HG02885 (cell line): ENCODE measurements around the gene DUOX1.

Experiments used
- ATAC-seq: cut with Tn5 transposase; IDR thresholded peaks from one replicate; pipeline ENCODE4 v1.9.1; 2021; ENCODE audit warnings: mild to moderate bottlenecking; ENCODE audit not compliant: unreplicated experiment, poor library complexity

The DUOX1 gene

GRCh38 chr15:45105586-45105985 is 24.2 kb upstream of the DUOX1 start:
- no peak for ATAC-seq

DNA sequence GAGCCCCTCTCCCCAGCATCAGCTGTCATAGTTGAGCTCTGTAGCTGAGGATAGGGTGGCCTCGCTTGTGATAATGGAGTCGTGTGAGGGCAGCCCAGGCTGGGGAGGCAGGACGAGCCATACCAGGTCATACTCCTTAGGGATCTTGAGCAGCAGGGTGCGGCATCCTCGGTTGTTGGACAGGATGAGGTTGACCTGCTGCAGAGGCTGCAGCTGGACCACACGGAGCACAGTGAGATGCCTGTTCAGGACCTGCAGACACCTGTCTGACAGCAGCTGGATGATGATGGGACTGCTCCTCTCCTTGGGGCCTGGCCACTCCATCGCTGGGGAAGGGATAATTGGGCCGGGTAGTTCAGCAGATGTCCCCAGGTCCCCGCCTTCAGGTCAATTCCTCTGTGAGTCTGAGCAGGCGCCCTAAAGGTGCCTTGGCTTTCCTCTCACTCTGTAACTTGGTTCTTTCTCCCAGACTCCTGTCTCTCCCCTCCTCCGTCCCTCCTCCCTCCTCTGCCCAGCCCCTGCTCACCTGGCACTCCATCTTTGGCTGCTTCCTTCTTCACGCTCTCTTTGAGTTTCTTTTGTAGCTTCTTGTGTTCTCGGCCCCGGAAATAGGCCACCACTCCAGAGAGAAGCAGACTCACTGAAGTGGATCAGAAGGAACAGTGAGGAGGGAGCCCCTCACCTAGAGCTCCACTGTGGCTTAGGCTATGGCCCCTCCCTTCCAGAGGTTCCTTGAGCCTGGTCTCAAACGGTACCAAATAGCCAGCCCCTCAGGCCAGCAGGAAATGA is 23.6 kb upstream of the DUOX1 start:
- ATAC-seq = no peak

- ATAC-seq = no peak
These were observed 21.7 kb upstream of the DUOX1 start for GRCh38 chr15:45107941-45108630.

DNA sequence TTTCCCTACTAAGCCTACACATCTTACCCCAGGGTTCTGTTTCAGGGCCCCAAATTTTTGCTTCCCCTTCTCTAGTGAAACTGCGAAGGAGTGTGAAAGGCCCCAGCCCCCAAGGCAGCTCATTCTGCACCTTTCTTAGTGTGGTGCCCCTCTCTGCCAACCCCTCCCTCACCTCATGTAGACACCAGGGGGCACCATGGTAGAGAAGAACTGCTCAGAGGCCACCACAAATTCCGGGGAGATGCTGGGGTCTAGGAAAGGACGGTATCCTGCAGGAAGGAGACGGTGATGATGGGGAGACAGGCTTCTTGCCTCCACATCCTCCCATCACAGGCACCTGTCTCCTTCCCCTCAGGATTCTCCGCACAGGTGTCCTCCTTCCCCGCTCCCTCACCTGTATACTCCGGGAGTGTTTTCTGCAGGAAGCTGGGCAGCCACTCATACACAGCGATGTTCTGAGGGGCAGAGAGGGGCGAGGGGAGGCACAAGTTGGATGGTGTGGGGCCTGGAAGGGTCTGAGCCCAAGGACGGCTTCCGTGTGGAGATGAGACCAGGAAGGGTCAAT is 19.5 kb upstream of the DUOX1 start:
- ATAC-seq = no peak

DNA sequence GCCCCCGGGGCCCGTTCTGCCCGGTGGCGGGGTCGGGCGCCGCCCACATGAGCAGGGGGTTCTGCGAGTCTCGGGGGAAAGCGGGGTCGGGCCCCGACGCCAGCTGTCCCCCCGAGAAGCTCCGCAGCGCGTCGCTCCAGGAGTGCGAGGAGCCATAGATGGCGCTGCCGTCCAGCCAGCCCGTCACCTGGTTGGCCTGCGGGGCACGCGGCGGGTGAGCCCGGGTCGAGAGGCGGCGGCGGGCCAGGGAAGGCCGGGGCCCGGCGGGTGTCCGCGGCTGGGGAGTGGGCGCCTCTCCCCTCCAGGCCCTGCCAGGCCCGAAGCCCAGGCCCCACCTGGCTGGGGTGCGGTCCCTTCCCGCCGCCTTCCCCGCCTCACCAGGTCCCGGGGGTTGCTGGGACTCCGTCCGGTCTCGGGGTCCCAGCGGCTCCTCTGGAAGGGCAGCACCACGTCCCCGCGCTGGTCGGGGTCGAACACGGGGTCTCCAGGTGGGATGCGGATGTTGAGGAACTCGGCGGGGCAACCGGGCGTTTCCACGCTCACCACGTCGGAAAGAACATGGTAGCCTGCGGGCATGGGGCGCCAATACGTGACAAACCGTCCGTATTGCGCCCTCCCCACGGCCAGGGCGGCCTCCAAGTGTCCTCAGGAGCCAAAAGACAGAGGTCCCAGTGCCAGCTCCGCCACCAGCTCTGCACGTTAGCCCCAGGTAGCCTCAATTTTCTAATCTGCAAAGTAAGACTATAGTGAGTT is 18.2 kb upstream of the DUOX1 start:
- ATAC-seq = no peak

DNA sequence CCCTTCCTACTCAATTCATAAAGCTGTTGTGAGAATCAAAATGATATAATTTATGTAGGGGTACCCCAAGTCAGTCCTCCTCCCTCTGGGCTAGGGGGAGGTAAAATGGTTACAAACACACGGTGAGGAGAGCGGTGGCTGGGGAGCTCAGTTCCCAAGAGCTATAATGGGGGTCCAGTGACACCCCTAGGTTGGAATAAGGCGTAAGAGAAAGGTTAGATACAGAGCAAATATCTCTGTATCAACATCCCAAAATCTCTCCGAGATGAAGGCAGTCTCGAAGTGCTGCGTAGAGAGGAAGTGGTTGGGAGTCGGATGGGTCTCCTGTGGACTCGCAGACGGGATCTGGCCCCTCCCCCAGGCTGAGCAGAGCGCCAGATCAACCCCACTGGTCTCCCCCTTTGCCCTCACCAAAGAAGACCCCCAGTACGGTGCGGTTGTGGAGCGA is 17.6 kb upstream of the DUOX1 start:
- no peak for ATAC-seq

DNA sequence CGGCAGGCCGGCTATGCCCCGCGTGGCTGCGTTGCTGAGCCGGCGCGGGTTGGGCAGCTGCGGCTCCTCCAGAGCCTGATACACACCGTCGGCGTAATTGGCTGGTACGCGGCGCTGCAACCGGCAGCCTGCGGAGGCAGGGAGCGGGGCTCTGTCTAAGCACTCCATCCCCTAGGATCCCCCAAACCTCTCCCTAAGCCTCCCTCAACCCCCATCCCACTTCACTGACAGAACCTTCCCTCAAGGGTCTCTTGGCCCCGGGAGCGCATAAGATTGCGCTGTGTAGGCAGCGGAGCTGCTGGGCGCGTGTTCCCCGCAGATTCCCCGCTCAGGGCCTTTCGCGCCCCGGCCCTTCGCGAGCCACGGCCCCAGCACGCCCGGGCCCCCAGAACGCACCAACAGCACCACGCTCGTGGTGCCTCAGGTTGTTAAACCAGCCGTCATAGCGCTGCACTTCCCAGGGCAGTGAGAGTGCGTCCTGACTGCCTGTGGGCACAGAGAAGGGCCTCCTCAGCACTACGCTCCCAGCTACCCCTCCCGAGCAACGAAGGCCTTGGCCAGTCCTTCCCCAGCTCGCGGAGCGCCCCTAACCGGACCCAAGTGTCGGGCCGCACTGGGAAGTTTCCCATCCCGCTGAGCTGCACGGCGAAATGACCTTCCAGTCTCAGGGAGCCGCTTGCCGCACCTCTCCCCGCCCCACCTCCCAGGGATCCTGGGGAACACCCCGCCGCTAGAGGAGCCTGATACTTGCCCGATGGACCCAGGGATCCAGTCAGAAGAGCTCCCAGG is 17.0 kb upstream of the DUOX1 start:
- ATAC-seq = no peak

GRCh38 chr15:45113380-45113990 is 16.3 kb upstream of the DUOX1 start:
- no peak for ATAC-seq

GRCh38 chr15:45114076-45114750 is 15.6 kb upstream of the DUOX1 start, which contains the start of the genes DUOX2 and DUOXA2:
Gene DUOX2 (minus strand): TSS chr15:45114172. CDS start chr15:45113411, 761 bp downstream.
Gene DUOXA2 (plus strand): TSS chr15:45114326. CDS start chr15:45114606, 280 bp downstream.
- no peak for ATAC-seq

DNA sequence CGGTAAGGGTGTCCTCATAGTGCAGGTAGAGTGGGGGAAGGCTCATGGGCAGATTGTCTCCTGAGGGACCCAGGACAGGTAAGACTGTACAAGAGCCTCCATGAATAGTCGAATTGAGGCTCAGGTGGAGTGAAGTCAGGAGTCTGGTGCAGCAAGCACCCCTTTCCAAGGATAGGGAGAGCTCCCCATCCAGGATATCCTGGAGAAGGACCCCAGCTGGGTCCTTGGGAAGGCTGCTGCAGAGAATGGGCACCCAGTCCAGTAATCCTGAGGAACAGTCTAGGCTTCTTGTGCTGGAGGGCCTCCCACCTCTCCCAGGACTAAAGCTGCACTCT is 15.1 kb upstream of the DUOX1 start:
- no peak for ATAC-seq

DNA sequence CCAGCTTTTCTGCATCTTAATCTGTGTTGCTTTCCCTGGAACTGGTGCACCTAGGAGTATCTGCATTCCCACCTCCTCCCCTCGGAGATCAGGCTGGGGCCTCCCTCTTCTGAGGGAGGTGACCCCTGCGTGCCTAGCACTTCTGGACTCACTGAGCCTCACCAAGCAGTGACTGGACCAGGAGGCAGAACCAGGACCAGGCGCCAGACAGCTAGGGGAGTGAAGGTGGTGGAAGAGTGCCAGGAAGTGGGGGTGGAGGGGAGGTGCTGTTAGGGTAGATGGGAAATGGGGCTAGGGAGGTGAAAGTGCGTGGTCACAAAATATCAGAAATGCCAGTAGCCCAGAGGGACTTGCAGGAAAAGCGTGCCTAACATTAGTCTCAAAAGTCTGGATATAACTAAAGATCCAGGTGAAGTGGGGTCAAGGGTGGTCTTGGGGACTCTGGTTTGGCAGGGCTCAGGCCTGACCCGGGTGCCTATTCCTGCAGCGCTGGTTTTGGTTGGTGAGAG is 14.4 kb upstream of the DUOX1 start:
- ATAC-seq = no peak

GRCh38 chr15:45116006-45116481 is 13.8 kb upstream of the DUOX1 start:
- ATAC-seq = no peak

GRCh38 chr15:45116482-45117307 is 13.1 kb upstream of the DUOX1 start:
- ATAC-seq = no peak

DNA sequence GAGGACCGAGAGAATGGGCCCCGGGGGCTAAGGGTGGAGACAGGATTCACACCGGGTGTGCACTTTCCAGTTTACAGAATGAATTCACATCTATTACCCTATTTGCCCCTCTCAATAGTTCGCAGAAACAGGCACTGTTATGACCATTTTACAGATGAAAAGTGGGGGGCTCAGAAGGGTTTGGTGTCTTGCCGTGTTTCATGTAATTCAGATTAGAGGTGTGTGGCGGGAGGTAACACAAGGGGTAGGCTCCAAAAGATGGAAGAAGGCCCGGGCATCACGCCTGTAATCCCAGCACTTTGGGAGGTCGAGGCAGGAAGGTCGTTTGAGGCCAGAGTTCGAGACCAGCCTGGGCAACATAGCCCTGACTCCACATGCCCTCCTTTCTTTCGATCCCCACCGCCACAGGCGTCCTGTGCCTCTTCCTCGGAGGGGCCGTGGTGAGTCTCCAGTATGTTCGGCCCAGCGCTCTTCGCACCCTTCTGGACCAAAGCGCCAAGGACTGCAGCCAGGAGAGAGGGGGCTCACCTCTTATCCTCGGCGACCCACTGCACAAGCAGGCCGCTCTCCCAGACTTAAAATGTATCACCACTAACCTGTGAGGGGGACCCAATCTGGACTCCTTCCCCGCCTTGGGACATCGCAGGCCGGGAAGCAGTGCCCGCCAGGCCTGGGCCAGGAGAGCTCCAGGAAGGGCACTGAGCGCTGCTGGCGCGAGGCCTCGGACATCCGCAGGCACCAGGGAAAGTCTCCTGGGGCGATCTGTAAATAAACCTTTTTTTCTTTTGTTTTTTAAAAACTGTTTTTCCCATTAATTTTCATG is 12.3 kb upstream of the DUOX1 start:
- ATAC-seq = peak; percentile 6

DNA sequence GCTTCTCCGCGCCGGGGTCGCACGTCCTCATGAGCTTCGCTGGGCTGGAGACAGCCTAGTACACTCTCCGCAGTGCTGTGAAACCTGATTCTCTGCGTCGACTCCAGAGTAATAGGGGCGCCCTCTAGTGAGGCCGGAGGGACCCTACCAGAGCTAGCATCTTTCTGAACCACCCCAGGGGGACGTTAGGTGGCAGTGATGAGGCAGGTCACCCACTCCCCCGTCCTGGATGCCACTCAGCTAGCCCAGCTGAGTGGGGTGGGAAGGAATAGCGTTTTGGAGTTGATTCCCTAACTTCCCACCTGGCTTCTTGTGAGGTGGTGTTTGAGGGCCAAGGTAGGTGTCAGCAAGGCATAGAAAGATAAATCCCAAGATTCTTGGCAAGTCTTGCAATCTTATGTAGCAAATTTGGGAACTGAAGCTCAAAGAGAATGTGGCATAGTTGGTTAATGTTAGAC is 11.6 kb upstream of the DUOX1 start:
- peak; percentile 94 for ATAC-seq

DNA sequence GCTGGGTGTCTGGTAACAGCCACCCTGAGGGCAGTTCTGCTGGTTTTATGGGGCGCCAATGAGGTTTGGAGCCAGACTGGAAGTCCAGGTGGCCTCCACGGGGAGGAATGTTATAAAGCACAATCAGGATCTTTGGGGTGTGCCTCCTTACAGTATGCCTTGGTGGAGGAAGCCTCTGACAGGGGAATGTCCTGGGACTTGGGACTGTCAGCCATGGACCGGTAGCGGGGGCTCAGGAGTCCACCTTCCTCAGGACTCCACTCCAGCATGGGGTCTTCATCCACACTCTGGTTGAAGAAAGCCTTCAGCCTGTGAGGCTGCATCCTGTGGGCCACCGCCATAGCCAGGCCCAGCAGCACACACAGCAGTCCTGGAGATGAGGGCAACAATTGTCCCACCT is 10.8 kb upstream of the DUOX1 start:
- no peak for ATAC-seq
